Esophagus squamous epithelium (tissue), 4 donors: Measurements from ENCODE around the gene TRIM33.

ENCODE experiments used
- POLR2A ChIP-seq, 4 donors: fragments of 450-650 bp; IDR thresholded peaks; one replicate each; pipeline ENCODE4 v1.6.1; 2017; ENCODE audit warnings: antibody characterized with exemption in 4 of 4, mild to moderate bottlenecking in 4 of 4, moderate library complexity in 3 of 4
- TF ChIP-seq, protein P1 (sequence below), 6 experiments: fragments of 450-650 bp in 4 of 6; fragments of 200-600 bp in 2 of 6; sonication (generic) in 2 of 6; IDR thresholded peaks; one replicate each; pipeline ENCODE4 v1.5.1; 2016 to 2019; ENCODE audit warnings: antibody characterized with exemption in 6 of 6, mild to moderate bottlenecking in 4 of 6, moderate library complexity in 4 of 6

DNA sequence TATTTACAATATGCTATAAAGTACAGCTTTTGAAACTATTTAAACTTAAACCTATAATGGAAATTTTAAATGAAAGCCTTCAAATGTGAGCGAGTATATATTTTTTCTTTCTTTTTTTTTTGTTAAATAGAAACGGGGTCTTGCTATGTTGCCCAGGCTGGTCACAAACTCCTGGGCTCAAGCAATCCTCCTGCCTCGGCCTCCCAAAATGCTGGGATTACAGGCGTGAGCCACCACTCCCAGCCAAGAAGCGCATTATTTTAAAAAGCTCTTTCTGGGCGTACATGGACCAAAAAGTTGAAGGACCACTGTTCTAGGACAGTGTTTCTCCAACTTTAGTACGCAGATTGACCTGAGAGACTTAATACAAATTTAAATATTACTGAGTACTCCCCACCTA, 87.5 kb downstream of the TRIM33 start:
- TF ChIP-seq, protein P1, sequence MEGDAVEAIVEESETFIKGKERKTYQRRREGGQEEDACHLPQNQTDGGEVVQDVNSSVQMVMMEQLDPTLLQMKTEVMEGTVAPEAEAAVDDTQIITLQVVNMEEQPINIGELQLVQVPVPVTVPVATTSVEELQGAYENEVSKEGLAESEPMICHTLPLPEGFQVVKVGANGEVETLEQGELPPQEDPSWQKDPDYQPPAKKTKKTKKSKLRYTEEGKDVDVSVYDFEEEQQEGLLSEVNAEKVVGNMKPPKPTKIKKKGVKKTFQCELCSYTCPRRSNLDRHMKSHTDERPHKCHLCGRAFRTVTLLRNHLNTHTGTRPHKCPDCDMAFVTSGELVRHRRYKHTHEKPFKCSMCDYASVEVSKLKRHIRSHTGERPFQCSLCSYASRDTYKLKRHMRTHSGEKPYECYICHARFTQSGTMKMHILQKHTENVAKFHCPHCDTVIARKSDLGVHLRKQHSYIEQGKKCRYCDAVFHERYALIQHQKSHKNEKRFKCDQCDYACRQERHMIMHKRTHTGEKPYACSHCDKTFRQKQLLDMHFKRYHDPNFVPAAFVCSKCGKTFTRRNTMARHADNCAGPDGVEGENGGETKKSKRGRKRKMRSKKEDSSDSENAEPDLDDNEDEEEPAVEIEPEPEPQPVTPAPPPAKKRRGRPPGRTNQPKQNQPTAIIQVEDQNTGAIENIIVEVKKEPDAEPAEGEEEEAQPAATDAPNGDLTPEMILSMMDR (IDR thresholded peaks at IDR 0.05) = no peak
- no peak for TF ChIP-seq POLR2A (IDR thresholded peaks at IDR 0.05)
